Measurements from ENCODE around the gene ZER1.

The ZER1 gene
- 29.9 to 87.2 (median 42.3) reads per million in 9 experiments for total RNA-seq

DNA sequence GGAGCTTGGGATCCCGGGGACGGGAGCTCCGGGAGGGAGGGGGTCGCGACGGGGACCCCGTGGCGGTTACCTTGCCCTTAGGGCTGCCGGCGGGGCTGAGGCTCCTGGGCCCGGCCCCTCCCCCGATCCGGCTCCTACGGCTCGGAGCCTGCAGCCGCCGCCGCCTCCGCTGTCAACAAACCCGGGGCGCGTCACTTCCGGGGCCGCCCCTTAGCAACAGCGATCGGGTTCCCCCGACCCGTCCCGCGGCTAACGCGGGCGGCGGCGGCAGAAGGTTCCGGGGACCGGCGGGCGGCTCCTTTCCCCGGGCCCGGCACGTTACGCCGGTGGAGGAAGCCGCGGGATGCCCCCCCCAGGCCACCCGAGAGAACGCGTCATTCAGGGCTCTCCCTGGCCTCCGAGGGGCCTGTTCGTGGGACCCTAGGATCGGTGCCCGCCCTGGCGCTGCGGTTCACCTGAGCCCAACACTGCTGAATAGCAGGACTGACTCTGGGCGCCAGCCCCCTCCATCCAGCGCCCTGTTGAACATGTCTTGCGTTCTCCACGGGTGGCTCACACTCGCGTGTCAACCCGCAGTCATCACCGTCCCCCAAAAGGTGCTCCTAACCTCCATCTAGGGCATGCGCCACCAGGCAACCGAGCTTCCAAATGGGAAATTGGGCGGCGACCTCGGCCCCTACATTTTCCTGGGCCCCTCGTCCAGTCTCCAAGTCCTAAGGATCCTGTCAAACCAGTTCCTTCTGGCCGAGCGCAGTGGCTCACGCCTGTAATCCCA is at the start of gene ZER1:
ZER1 (minus strand) TSS at position 183 of the 775 bp plus-strand sequence. CDS start 16,362 bp downstream, outside the sequence.
- Mint-ChIP-seq H3K36me3 (ENCODE audit: insufficient read depth) (peaks cover 21% of the 10 kb centered on the region), H3K27ac (peak within 1 kb of the TSS; percentile 95 to 99), H3K9me3 (peaks cover 0 to 4% of the 10 kb centered on the region in 2 donors), H3K4me3 (peak within 1 kb of the TSS; percentile 91 to 97), H3K4me1 (ENCODE audit: low read depth in 2 of 2) (peaks cover 24 to 32% of the 10 kb centered on the region in 2 donors), H3K27me3 (no peaks in the 10 kb centered on the region)
- DNase-seq (peak; percentile 93 to 95 (median 94)), ATAC-seq (replicated peaks) (peak; percentile 93)

DNA sequence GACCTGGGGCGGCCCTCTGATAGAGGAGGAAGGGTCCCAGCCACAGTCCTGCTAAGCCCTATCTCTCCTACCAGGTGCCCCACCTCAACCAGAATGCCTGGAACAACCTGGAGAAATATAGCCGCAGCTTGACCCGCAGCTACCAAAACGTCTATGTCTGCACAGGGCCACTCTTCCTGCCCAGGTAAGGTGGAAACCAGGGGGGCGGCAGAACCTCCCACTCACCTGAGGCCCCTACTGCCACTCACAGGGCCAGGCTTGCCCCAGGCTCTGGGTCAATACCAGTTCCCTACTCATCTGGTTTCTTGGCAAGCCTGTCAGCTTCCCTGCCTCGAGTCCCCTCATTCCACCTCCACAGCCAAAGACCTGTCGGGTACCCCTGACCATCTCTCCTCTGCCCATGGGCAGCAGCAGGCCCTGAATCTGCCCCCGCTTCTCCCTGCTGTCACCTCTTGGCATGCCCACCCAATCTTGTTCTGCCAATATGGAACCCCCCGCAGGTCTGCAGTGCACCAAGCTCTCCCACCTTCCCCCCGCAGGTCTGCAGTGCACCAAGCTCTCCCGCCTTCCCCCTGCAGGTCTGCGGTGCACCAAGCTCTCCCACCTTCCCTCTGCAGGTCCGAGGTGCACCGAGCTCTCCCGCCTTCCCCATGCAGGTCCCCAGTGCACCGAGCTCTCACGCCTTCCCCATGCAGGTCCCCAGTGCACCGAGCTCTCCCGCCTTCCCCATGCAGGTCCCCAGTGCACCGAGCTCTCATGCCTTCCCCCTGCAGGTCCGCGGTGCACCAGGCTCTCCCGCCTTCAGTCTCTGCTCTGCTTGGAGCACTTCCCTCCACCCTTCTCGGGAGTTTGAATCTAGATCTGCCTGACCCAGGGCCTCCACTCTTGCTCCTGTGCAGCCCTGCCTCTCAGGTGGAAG is 49.2 kb upstream of the ZER1 start:
- ATAC-seq (replicated peaks) (no peak), DNase-seq (no peak)
- H3K4me3 Mint-ChIP-seq: peak overlapping the region in 1 of 2 donors; percentile 76
- peak overlapping the region in 1 of 2 donors; percentile 53 for H3K27ac Mint-ChIP-seq
- H3K9me3 Mint-ChIP-seq: no peaks in the 10 kb centered on the region
- H3K36me3 Mint-ChIP-seq (ENCODE audit: insufficient read depth): peaks cover 31% of the 10 kb centered on the region
- peaks cover 9 to 22% of the 10 kb centered on the region in 2 donors for H3K4me1 Mint-ChIP-seq (ENCODE audit: low read depth in 2 of 2)
- H3K27me3 Mint-ChIP-seq: no peaks in the 10 kb centered on the region

DNA sequence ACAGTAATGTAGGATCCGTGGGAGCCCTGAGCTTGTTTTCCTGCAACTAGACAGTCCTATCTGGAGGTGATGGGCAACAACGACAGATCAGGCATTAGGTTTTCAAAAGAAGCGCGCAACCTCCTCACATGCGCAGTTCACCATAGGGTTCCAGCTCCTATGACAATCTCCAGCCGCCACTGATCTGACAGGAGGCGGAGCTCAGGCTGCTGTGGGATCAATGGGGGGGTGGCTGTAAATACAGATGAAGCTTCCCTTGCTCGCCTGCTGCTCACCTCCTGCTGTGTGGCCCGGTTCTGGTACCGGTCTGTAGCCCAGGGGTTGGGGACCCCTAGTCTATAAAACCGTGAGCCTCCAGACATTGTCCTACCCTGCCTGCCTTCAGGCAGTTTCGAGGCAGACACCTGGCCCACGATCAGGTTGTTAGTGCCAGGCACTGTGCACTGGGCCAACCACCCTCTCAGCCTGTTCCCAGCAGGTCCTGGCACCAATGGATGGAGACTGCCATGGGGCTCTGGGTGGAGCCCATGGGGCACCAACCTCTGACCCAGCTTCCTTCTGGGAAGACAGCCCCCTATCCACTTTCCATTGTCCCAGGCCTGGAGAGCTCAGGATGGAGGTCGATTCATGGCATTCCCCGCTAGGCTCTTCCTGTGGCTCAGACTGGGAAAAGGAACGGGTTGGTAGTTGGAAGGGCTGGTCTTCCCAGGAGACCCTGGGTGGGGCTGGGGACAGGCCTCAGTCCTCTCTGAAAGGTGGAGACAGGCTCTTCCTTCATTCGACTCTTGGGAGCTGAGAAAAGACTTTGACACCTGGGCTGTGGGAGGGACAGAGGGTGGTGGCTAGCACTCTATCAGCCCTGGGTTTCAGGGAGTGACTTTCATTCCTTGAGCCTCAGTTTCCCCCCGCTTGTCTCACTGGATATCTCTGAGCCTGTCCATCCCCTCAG is 48.3 kb upstream of the ZER1 start:
- Mint-ChIP-seq H3K9me3 (no peaks in the 10 kb centered on the region), H3K36me3 (ENCODE audit: insufficient read depth) (peaks cover 26% of the 10 kb centered on the region), H3K27me3 (no peaks in the 10 kb centered on the region), H3K4me1 (ENCODE audit: low read depth in 2 of 2) (peaks cover 9 to 22% of the 10 kb centered on the region in 2 donors), H3K4me3 (peak overlapping the region; percentile 73 to 76), H3K27ac (peak overlapping the region; percentile 13 to 53)
- DNase-seq: no peak
- ATAC-seq (replicated peaks): no peak

DNA sequence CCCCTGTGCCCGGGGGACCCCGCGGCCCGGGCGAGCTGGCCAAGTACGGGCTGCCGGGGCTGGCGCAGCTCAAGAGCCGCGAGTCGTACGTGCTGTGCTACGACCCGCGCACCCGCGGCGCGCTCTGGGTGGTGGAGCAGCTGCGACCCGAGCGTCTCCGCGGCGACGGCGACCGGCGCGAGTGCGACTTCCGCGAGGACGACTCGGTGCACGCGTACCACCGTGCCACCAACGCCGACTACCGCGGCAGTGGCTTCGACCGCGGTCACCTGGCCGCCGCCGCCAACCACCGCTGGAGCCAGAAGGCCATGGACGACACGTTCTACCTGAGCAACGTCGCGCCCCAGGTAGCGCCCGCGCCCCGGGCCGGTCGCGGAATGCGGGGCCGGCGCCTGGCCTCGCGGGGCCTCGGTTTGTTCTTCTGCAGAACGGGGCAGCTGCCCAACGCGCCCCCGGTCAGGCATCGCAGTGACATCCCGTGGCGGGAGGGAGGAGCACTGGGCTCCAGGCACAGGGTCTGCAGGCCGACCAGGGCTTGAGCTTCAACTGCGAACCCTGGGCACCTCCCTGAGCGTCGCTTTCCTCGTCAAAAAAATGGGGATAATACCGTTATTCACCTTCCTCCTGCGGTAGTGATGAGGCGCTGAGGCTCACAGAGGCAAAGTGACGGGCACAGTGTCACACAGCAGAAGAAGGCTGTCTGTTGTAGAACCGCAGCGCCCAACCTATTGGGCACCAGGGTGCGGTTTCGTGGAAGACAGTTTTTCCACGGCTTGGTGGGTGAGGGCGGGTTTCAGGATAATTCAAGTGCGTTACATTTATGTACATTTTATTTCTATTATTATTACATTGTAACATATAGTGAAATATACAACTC is 47.4 kb upstream of the ZER1 start:
- peak; percentile 19 to 31 (median 27) for DNase-seq
- Mint-ChIP-seq H3K9me3 (no peaks in the 10 kb centered on the region), H3K4me3 (peak overlapping the region; percentile 73 to 76), H3K4me1 (ENCODE audit: low read depth in 2 of 2) (peaks cover 9 to 22% of the 10 kb centered on the region in 2 donors), H3K27ac (peak overlapping the region; percentile 13 to 82), H3K27me3 (no peaks in the 10 kb centered on the region), H3K36me3 (ENCODE audit: insufficient read depth) (peaks cover 20% of the 10 kb centered on the region)
- ATAC-seq (replicated peaks): peak; percentile 47

DNA sequence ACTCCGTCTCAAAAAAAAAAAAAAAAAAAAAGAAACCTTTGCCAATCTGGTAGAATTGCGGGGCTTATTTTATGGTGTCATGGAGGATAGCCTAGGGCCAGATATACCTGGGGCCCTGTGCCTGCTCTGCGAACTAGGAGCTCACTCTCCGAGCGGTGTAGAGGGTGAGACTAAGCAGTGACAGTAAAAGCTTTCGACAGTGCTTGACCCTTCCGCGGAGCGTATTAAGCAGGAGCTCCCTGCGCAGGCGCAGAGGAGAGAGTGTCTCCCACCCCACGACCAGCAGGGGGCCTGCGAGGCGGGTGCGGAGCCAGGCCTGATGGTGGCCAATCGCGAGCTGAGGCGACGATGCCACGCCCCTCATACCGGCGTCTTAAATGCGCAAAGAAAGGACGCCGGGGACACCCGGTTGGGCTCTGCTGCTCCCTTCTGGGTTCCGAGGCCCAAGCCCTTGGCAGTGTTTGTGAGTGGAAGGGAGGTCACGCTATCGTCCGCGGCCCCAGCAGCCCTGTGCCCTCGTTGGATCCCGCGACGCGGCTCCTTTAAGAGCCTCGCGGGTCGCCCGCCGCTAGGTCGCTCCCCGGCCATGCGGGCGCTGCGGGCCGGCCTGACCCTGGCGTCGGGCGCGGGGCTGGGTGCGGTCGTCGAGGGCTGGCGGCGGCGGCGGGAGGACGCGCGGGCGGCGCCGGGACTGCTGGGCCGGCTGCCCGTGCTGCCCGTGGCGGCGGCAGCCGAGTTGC is 46.5 kb upstream of the ZER1 start, which contains the start of gene ENDOG:
ENDOG (plus strand) TSS at position 402 of the 740 bp plus-strand sequence; CDS start at position 587, 185 bp downstream.
- Mint-ChIP-seq H3K27me3 (no peaks in the 10 kb centered on the region), H3K4me3 (peak within 1 kb of the TSS; percentile 81 to 87), H3K36me3 (ENCODE audit: insufficient read depth) (peaks cover 20% of the 10 kb centered on the region), H3K4me1 (ENCODE audit: low read depth in 2 of 2) (peaks cover 9 to 22% of the 10 kb centered on the region in 2 donors), H3K9me3 (no peaks in the 10 kb centered on the region), H3K27ac (peak within 1 kb of the TSS; percentile 64 to 82)
- DNase-seq (peak; percentile 98 to 99 (median 98)), ATAC-seq (replicated peaks) (peak; percentile 93)

DNA sequence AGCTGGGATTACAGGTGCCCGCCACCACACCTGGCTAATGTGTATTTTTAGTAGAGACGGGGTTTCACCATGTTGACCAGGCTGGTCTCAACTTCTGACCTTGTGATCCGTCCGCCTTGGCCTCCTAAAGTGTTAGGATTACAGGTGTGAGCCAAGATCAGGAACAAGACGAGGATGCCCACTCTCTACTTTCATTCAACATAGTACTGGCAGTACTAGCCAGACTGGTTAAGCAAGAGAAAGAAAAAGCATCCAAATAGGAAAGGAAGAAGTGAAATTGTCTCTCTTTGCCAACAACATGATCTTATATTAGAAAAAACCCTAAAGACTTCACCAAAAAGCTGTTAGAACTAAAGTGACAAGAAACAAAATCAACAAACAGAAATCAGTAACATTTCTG is 39.1 kb upstream of the ZER1 start:
- no peak for DNase-seq
- Mint-ChIP-seq H3K4me1 (ENCODE audit: low read depth in 2 of 2) (no peaks in the 10 kb centered on the region), H3K4me3 (no peak overlapping the region), H3K36me3 (ENCODE audit: insufficient read depth) (peaks cover 11% of the 10 kb centered on the region), H3K9me3 (no peaks in the 10 kb centered on the region), H3K27me3 (no peaks in the 10 kb centered on the region), H3K27ac (no peak overlapping the region)
- no peak for ATAC-seq (replicated peaks)

DNA sequence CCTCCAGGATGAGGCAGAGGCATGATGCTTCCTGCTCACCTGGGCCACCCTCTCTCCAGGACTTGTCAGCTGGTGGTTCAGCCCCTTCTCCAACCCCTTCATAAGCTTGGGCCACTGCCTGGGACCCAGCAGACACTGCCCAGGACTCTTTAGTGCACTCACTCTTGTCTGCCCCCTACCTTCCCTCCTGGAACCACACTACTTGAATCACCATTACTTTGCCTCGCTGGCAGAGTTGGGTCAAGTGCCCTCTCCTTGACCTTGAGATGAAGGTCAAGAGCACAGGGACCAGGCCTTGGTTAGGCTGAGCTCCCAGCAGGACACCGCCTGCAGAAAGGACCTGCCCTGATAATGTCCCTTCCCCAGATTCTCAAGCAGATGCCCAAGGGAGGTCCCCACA is 38.1 kb upstream of the ZER1 start:
- Mint-ChIP-seq H3K9me3 (no peaks in the 10 kb centered on the region), H3K4me3 (no peak overlapping the region), H3K27ac (peak overlapping the region in 1 of 2 donors; percentile 8), H3K4me1 (ENCODE audit: low read depth in 2 of 2) (no peaks in the 10 kb centered on the region), H3K36me3 (ENCODE audit: insufficient read depth) (peaks cover 13% of the 10 kb centered on the region), H3K27me3 (no peaks in the 10 kb centered on the region)
- ATAC-seq (replicated peaks): no peak
- DNase-seq: no peak

DNA sequence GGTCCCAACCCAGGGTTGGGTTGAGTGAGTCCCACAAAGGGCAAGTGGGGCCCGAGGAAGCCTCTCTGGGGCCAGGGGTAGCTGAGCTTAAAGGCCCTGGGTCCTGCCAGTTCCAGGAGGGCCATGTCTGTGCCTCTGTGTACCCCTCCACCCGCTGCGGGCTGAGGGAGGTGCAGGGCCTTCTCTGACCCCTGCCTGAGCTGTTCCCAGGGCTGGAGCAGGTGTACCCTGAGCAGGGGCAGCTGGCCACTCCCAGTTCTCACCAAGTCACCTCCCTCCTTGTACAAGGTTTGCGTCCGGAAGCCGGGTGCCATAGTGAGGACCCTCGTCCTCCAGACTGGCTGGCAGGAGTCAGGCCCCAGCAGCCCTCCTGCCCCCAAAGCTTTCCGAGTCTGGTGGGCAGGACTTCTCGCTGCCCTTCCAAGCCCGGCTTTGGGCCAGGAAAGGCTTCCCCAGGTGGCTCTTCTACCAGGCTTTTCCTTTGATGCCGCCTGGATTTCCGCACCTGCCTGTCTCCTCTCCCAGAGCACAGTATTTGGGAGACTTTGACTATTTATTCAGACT is 37.4 kb upstream of the ZER1 start:
- Mint-ChIP-seq H3K4me3 (no peak overlapping the region), H3K9me3 (no peaks in the 10 kb centered on the region), H3K4me1 (ENCODE audit: low read depth in 2 of 2) (no peaks in the 10 kb centered on the region), H3K27ac (no peak overlapping the region), H3K27me3 (no peaks in the 10 kb centered on the region), H3K36me3 (ENCODE audit: insufficient read depth) (peaks cover 19% of the 10 kb centered on the region)
- ATAC-seq (replicated peaks) (no peak), DNase-seq (no peak)

DNA sequence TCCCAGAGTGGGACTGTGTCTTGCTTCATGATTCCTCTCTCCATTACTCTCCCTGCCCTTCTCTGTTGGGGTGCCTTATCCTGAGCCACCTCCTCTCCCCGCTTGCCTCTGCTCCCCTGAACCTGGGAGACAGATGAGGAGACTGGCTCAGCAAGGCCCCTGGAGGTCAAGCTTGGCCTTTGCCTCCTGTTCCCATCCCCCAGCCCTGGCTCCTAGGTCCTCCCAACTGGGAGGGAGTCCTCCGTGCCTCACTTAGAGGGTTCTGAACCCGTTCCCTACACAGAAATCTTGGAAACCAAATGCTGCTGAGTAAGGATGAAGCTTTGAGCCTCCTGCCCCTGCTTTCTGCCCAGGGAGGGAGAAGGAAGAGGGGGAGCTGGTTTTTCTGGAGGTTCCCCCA is 36.8 kb upstream of the ZER1 start:
- Mint-ChIP-seq H3K4me3 (no peak overlapping the region), H3K27me3 (no peaks in the 10 kb centered on the region), H3K36me3 (ENCODE audit: insufficient read depth) (peaks cover 25% of the 10 kb centered on the region), H3K4me1 (ENCODE audit: low read depth in 2 of 2) (no peaks in the 10 kb centered on the region), H3K27ac (no peak overlapping the region), H3K9me3 (no peaks in the 10 kb centered on the region)
- ATAC-seq (replicated peaks) (no peak), DNase-seq (no peak)

DNA sequence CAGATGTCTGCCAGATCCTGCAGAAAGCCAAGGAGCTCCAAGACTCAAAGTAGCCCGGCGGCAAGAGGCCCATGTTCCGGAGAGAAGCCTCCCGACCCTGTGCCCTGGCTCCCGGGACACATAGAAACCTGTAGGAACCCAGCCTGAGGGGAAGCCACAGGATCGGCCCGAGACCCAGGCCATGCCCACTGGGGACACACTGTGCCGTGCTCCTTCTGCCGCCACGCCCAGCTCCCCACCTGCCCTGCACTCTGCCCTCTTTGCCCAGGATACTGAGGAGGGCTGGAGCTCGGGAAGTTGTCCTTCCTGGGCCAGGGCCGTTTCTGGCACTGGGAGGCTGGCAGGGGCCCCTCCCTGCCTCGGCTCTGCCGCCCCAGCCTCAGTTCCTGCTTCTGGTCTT is 36.1 kb upstream of the ZER1 start:
- no peak for ATAC-seq (replicated peaks)
- Mint-ChIP-seq H3K36me3 (ENCODE audit: insufficient read depth) (peaks cover 32% of the 10 kb centered on the region), H3K9me3 (no peaks in the 10 kb centered on the region), H3K27ac (no peak overlapping the region), H3K4me1 (ENCODE audit: low read depth in 2 of 2) (no peaks in the 10 kb centered on the region), H3K27me3 (no peaks in the 10 kb centered on the region), H3K4me3 (no peak overlapping the region)
- DNase-seq: no peak

DNA sequence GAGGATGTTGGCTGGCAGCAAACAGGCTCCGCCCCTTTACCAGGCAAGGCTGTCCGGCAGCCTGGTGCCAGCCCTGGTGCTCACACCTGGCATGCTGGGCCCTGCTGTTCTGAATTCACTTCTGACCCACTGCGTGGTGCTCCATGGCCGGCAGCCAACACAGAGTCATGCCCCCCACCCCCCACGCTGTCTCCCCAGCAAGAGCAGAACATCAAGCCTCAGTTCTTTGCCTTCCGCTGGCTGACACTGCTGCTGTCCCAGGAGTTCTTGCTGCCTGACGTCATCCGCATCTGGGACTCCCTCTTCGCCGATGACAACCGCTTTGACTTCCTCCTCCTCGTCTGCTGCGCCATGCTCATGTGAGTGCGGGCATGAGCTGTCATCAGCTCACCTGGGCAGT is 33.9 kb upstream of the ZER1 start:
- no peaks in the 10 kb centered on the region for H3K9me3 Mint-ChIP-seq
- H3K27ac Mint-ChIP-seq: peak overlapping the region in 1 of 2 donors; percentile 35
- peaks cover 51% of the 10 kb centered on the region for H3K36me3 Mint-ChIP-seq (ENCODE audit: insufficient read depth)
- DNase-seq: no peak
- ATAC-seq (replicated peaks): no peak
- H3K4me3 Mint-ChIP-seq: no peak overlapping the region
- no peaks in the 10 kb centered on the region for H3K27me3 Mint-ChIP-seq
- H3K4me1 Mint-ChIP-seq (ENCODE audit: low read depth in 2 of 2): no peaks in the 10 kb centered on the region
